Kidney capillary endothelial cell (primary cell): ENCODE measurements around the gene NFATC2.
A peak's percentile ranks its signal among the peaks of the same experiment; 100 is the strongest.
"Not testable (repeated sequence)": the region's sequence is repeated elsewhere in the genome, so short reads cannot be mapped to it uniquely, and the experiment has no call there.

Experiments
- DNase-seq: peaks from one replicate; pipeline ENCODE4 v3.0.0-alpha.2; 2018; ENCODE audit warnings: low spot score

The NFATC2 gene

GRCh38 chr20:51494241-51495110, 48.0 kb downstream of the NFATC2 start:
- no peak for DNase-seq

GRCh38 chr20:51493346-51493791, 49.1 kb downstream of the NFATC2 start:
- no peak for DNase-seq

- peak; percentile 68 for DNase-seq
These were observed 50.1 kb downstream of the NFATC2 start for GRCh38 chr20:51492167-51493092.

- no peak for DNase-seq
These were observed 51.1 kb downstream of the NFATC2 start for GRCh38 chr20:51491393-51491792.

GRCh38 chr20:51490635-51491034, 51.9 kb downstream of the NFATC2 start:
- DNase-seq = no peak

GRCh38 chr20:51489611-51490010, 52.9 kb downstream of the NFATC2 start:
- no peak for DNase-seq

GRCh38 chr20:51488331-51488730, 54.2 kb downstream of the NFATC2 start:
- no peak for DNase-seq

- peak; percentile 16 for DNase-seq
These were observed 54.8 kb downstream of the NFATC2 start for GRCh38 chr20:51487565-51488268.

- no peak for DNase-seq
These were observed 55.4 kb downstream of the NFATC2 start for GRCh38 chr20:51487076-51487475.

GRCh38 chr20:51486197-51487005, 56.1 kb downstream of the NFATC2 start:
- DNase-seq = no peak

GRCh38 chr20:51484831-51485230, 57.7 kb downstream of the NFATC2 start:
- no peak for DNase-seq

GRCh38 chr20:51484141-51484815, 58.2 kb downstream of the NFATC2 start:
- no peak for DNase-seq

- no peak for DNase-seq
These were observed 59.6 kb downstream of the NFATC2 start for GRCh38 chr20:51482836-51483473.

- peak; percentile 52 for DNase-seq
These were observed 61.1 kb downstream of the NFATC2 start for GRCh38 chr20:51481341-51481914.

- DNase-seq = no peak
These were observed 61.8 kb downstream of the NFATC2 start for GRCh38 chr20:51480507-51481270.

GRCh38 chr20:51476106-51476505, 66.4 kb downstream of the NFATC2 start:
- DNase-seq = not testable (repeated sequence)

GRCh38 chr20:51473771-51474170, 68.7 kb downstream of the NFATC2 start:
- DNase-seq = no peak

GRCh38 chr20:51473256-51473655, 69.3 kb downstream of the NFATC2 start:
- no peak for DNase-seq

- no peak for DNase-seq
These were observed 71.6 kb downstream of the NFATC2 start for GRCh38 chr20:51470907-51471411.
